Measurements from ENCODE around the gene KBTBD4.

The KBTBD4 gene

GRCh38 chr11:47571895-47572294, 6.9 kb downstream of the KBTBD4 start:
- no peak for DNase-seq
- ChIA-PET POLR2A (no interaction called here), CTCF (interaction anchor here (1.5 to 1.6 kb wide), 2 partner anchors 26 to 63 kb away, joined by 3 read pairs; no protein-coding TSS in a partner anchor)
- no peak overlapping the region for H3K27ac ChIP-seq (ENCODE audit: insufficient read depth in 1 of 2, low read depth in 1 of 2, low read length in 2 of 2, poor library complexity in 1 of 2, severe bottlenecking in 2 of 2)
- WGBS (ENCODE audit: insufficient coverage), result 100% methylated on average over 1 of the region's 1 CpG
- no peaks in the 10 kb centered on the region for H3K27me3 ChIP-seq (replicated peaks in 2 of 5; ENCODE audit: control insufficient read depth in 4 of 5, insufficient read depth in 5 of 5, low read length in 4 of 5)
- peaks cover 0 to 3% (median under 1%) of the 10 kb centered on the region in 4 experiments for H3K4me1 ChIP-seq (ENCODE audit: control extremely low read depth in 1 of 4, control insufficient read depth in 4 of 4, insufficient read depth in 4 of 4, low read length in 3 of 4)
- peaks cover 24 to 65% (median 45%) of the 10 kb centered on the region in 4 experiments for H3K36me3 ChIP-seq (ENCODE audit: control insufficient read depth in 4 of 4, insufficient read depth in 4 of 4, low read length in 3 of 4)
- no peaks in the 10 kb centered on the region for H3K9me3 ChIP-seq (ENCODE audit: control extremely low read depth in 1 of 5, control insufficient read depth in 4 of 5, insufficient read depth in 2 of 5, low read depth in 1 of 5, low read length in 4 of 5)
- no peak overlapping the region for H3K4me3 ChIP-seq (ENCODE audit: control insufficient read depth in 1 of 7, extremely low read depth in 1 of 7, insufficient read depth in 4 of 7, low read depth in 2 of 7, low read length in 6 of 7)

- ChIA-PET CTCF (interaction anchor here (1.5 kb wide), 1 partner anchor 62 kb away, joined by 3 read pairs; no protein-coding TSS in a partner anchor), POLR2A (no interaction called here)
- WGBS (ENCODE audit: insufficient coverage), result 94% methylated on average over 3 of the region's 4 CpGs
These were observed 7.4 kb downstream of the KBTBD4 start for GRCh38 chr11:47571357-47571729.

GRCh38 chr11:47570651-47571356, 8.0 kb downstream of the KBTBD4 start:
- ChIA-PET POLR2A (no interaction called here), CTCF (interaction anchor here (1.4 to 1.5 kb wide), 2 partner anchors 61 to 92 kb away, joined by 3 read pairs; no protein-coding TSS in a partner anchor)
- no peak overlapping the region for H3K4me3 ChIP-seq (ENCODE audit: control insufficient read depth in 1 of 7, extremely low read depth in 1 of 7, insufficient read depth in 4 of 7, low read depth in 2 of 7, low read length in 6 of 7)
- no peak overlapping the region for H3K27ac ChIP-seq (ENCODE audit: insufficient read depth in 1 of 2, low read depth in 1 of 2, low read length in 2 of 2, poor library complexity in 1 of 2, severe bottlenecking in 2 of 2)
- no peaks in the 10 kb centered on the region for H3K27me3 ChIP-seq (replicated peaks in 2 of 5; ENCODE audit: control insufficient read depth in 4 of 5, insufficient read depth in 5 of 5, low read length in 4 of 5)
- WGBS (ENCODE audit: insufficient coverage), result 82% methylated on average over 3 of the region's 3 CpGs
- H3K36me3 ChIP-seq (ENCODE audit: control insufficient read depth in 4 of 4, insufficient read depth in 4 of 4, low read length in 3 of 4), result peaks cover 23 to 59% (median 43%) of the 10 kb centered on the region in 4 experiments
- no peak for DNase-seq
- no peaks in the 10 kb centered on the region for H3K9me3 ChIP-seq (ENCODE audit: control extremely low read depth in 1 of 5, control insufficient read depth in 4 of 5, insufficient read depth in 2 of 5, low read depth in 1 of 5, low read length in 4 of 5)
- H3K4me1 ChIP-seq (ENCODE audit: control extremely low read depth in 1 of 4, control insufficient read depth in 4 of 4, insufficient read depth in 4 of 4, low read length in 3 of 4), result peaks cover 3 to 8% (median 7%) of the 10 kb centered on the region in 4 experiments

More at GRCh38 chr11:47571357-47571729, 7.4 kb downstream of the KBTBD4 start:
- H3K4me1 ChIP-seq (ENCODE audit: control extremely low read depth in 1 of 4, control insufficient read depth in 4 of 4, insufficient read depth in 4 of 4, low read length in 3 of 4), result peaks cover 3 to 8% (median 5%) of the 10 kb centered on the region in 4 experiments
- peaks cover 24 to 62% (median 44%) of the 10 kb centered on the region in 4 experiments for H3K36me3 ChIP-seq (ENCODE audit: control insufficient read depth in 4 of 4, insufficient read depth in 4 of 4, low read length in 3 of 4)
- H3K9me3 ChIP-seq (ENCODE audit: control extremely low read depth in 1 of 5, control insufficient read depth in 4 of 5, insufficient read depth in 2 of 5, low read depth in 1 of 5, low read length in 4 of 5), result no peaks in the 10 kb centered on the region
- H3K4me3 ChIP-seq (ENCODE audit: control insufficient read depth in 1 of 7, extremely low read depth in 1 of 7, insufficient read depth in 4 of 7, low read depth in 2 of 7, low read length in 6 of 7), result no peak overlapping the region
- no peak overlapping the region for H3K27ac ChIP-seq (ENCODE audit: insufficient read depth in 1 of 2, low read depth in 1 of 2, low read length in 2 of 2, poor library complexity in 1 of 2, severe bottlenecking in 2 of 2)
- H3K27me3 ChIP-seq (replicated peaks in 2 of 5; ENCODE audit: control insufficient read depth in 4 of 5, insufficient read depth in 5 of 5, low read length in 4 of 5), result no peaks in the 10 kb centered on the region
- DNase-seq, result no peak

- Histone ChIP-seq H3K9me3 (ENCODE audit: control extremely low read depth in 1 of 5, control insufficient read depth in 4 of 5, insufficient read depth in 2 of 5, low read depth in 1 of 5, low read length in 4 of 5) (no peaks in the 10 kb centered on the region), H3K4me1 (ENCODE audit: control extremely low read depth in 1 of 4, control insufficient read depth in 4 of 4, insufficient read depth in 4 of 4, low read length in 3 of 4) (peaks cover 5 to 15% (median 13%) of the 10 kb centered on the region in 4 experiments), H3K4me3 (ENCODE audit: control insufficient read depth in 1 of 7, extremely low read depth in 1 of 7, insufficient read depth in 4 of 7, low read depth in 2 of 7, low read length in 6 of 7) (no peak overlapping the region), H3K36me3 (ENCODE audit: control insufficient read depth in 4 of 4, insufficient read depth in 4 of 4, low read length in 3 of 4) (peaks cover 19 to 54% (median 39%) of the 10 kb centered on the region in 4 experiments), H3K27me3 (replicated peaks in 2 of 5; ENCODE audit: control insufficient read depth in 4 of 5, insufficient read depth in 5 of 5, low read length in 4 of 5) (no peaks in the 10 kb centered on the region), H3K27ac (ENCODE audit: insufficient read depth in 1 of 2, low read depth in 1 of 2, low read length in 2 of 2, poor library complexity in 1 of 2, severe bottlenecking in 2 of 2) (no peak overlapping the region)
- WGBS (ENCODE audit: insufficient coverage), result 98% methylated on average over 4 of the region's 7 CpGs
- DNase-seq, result no peak
- CTCF ChIA-PET, result interaction anchor here (0.9 to 1.4 kb wide), 4 partner anchors 16 to 91 kb away, joined by 3 read pairs; partner anchors contain the start of gene CELF1
- POLR2A ChIA-PET, result no interaction called here
These were observed 9.1 kb downstream of the KBTBD4 start for GRCh38 chr11:47569646-47570045.

- H3K27ac ChIP-seq (ENCODE audit: insufficient read depth in 1 of 2, low read depth in 1 of 2, low read length in 2 of 2, poor library complexity in 1 of 2, severe bottlenecking in 2 of 2), result peak overlapping the region; percentile 80 to 90
- no peaks in the 10 kb centered on the region for H3K9me3 ChIP-seq (ENCODE audit: control extremely low read depth in 1 of 5, control insufficient read depth in 4 of 5, insufficient read depth in 2 of 5, low read depth in 1 of 5, low read length in 4 of 5)
- peak in 2 of 3 donors; percentile 34 to 41 for DNase-seq
- peaks cover 0 to 27% (median 16%) of the 10 kb centered on the region in 4 experiments for H3K36me3 ChIP-seq (ENCODE audit: control insufficient read depth in 4 of 4, insufficient read depth in 4 of 4, low read length in 3 of 4)
- no peaks in the 10 kb centered on the region for H3K27me3 ChIP-seq (replicated peaks in 2 of 5; ENCODE audit: control insufficient read depth in 4 of 5, insufficient read depth in 5 of 5, low read length in 4 of 5)
- CTCF ChIA-PET, result interaction anchor here (0.8 to 4.0 kb wide), 5 partner anchors 10 to 50 kb away, joined by 3 to 23 read pairs (median 7); partner anchors contain the start of gene CELF1
- POLR2A ChIA-PET, result interaction anchor here (0.6 to 1.7 kb wide), 2 partner anchors 11 to 59 kb away, joined by 7 to 11 read pairs; no protein-coding TSS in a partner anchor
- peak overlapping the region; percentile 19 to 93 (median 83) for H3K4me3 ChIP-seq (ENCODE audit: control insufficient read depth in 1 of 7, extremely low read depth in 1 of 7, insufficient read depth in 4 of 7, low read depth in 2 of 7, low read length in 6 of 7)
- H3K4me1 ChIP-seq (ENCODE audit: control extremely low read depth in 1 of 4, control insufficient read depth in 4 of 4, insufficient read depth in 4 of 4, low read length in 3 of 4), result peaks cover 6 to 16% (median 14%) of the 10 kb centered on the region in 4 experiments
- 7% methylated on average over 12 of the region's 17 CpGs for WGBS (ENCODE audit: insufficient coverage)
These were observed 12.5 kb downstream of the KBTBD4 start for GRCh38 chr11:47566149-47566698.

GRCh38 chr11:47565340-47566148, 13.2 kb downstream of the KBTBD4 start, which contains the start of gene PTPMT1:
TSS of gene PTPMT1 (plus strand) at chr11:47565599. CDS start at chr11:47565623, 24 bp downstream.
- ChIA-PET POLR2A (interaction anchor here (0.5 to 1.7 kb wide), 4 partner anchors 12 to 1517 kb away, joined by 3 to 11 read pairs (median 5); no protein-coding TSS in a partner anchor), CTCF (interaction anchor here (0.8 to 4.0 kb wide), 9 partner anchors 9 to 56 kb away, joined by 3 to 23 read pairs (median 4); partner anchors contain the start of gene CELF1)
- H3K4me1 ChIP-seq (ENCODE audit: control extremely low read depth in 1 of 4, control insufficient read depth in 4 of 4, insufficient read depth in 4 of 4, low read length in 3 of 4), result peaks cover 6 to 16% (median 14%) of the 10 kb centered on the region in 4 experiments
- peak within 1 kb of the TSS; percentile 19 to 93 (median 83) for H3K4me3 ChIP-seq (ENCODE audit: control insufficient read depth in 1 of 7, extremely low read depth in 1 of 7, insufficient read depth in 4 of 7, low read depth in 2 of 7, low read length in 6 of 7)
- no peaks in the 10 kb centered on the region for H3K27me3 ChIP-seq (replicated peaks in 2 of 5; ENCODE audit: control insufficient read depth in 4 of 5, insufficient read depth in 5 of 5, low read length in 4 of 5)
- WGBS (ENCODE audit: insufficient coverage), result under 1% methylated on average over 74 of the region's 86 CpGs
- H3K36me3 ChIP-seq (ENCODE audit: control insufficient read depth in 4 of 4, insufficient read depth in 4 of 4, low read length in 3 of 4), result peaks cover 0 to 21% (median 12%) of the 10 kb centered on the region in 4 experiments
- no peaks in the 10 kb centered on the region for H3K9me3 ChIP-seq (ENCODE audit: control extremely low read depth in 1 of 5, control insufficient read depth in 4 of 5, insufficient read depth in 2 of 5, low read depth in 1 of 5, low read length in 4 of 5)
- H3K27ac ChIP-seq (ENCODE audit: insufficient read depth in 1 of 2, low read depth in 1 of 2, low read length in 2 of 2, poor library complexity in 1 of 2, severe bottlenecking in 2 of 2), result peak within 1 kb of the TSS; percentile 80 to 90
- DNase-seq, result peak; percentile 63 to 81 (median 72)

All from common myeloid progenitor, CD34-positive (primary cell).